Stomach (tissue), 9 donors: Measurements from ENCODE around the gene DCP1B. TPM values are rescaled to one million over a fixed set of nuclear protein-coding genes. Genes with fewer than 3 reads are reported as not detected.

ENCODE experiments used
- DNase-seq, 2 donors: peaks; one replicate each; pipeline versions ENCODE4 v3.0.0 to v3.0.0-alpha.2; 2013 to 2019
- H3K27ac ChIP-seq, 5 donors: fragments of 200-600 bp in 4 of 5; sonication (generic) in 4 of 5; one replicate each; pipeline ENCODE4 v1.5.1; 2013 to 2019; ENCODE audit warnings: mild to moderate bottlenecking in 1 of 5, moderate library complexity in 1 of 5
- H3K27me3 ChIP-seq, 3 donors: fragments of 200-600 bp; sonication (generic); one replicate each; pipeline ENCODE4 v1.5.1; 2017 to 2019; ENCODE audit warnings: mixed run types in 1 of 3
- H3K36me3 ChIP-seq, 4 donors: fragments of 200-600 bp; sonication (generic); 1 replicate in 3 of 4; 2 replicates in 1 of 4; pipeline ENCODE4 v1.5.1; 2016 to 2019
- H3K4me1 ChIP-seq, 4 donors: fragments of 200-600 bp; sonication (generic); one replicate each; pipeline ENCODE4 v1.5.1; 2016 to 2019
- H3K4me3 ChIP-seq, 4 donors: fragments of 200-600 bp; sonication (generic) in 3 of 4; one replicate each; pipeline ENCODE4 v1.5.1; 2016 to 2019; ENCODE audit warnings: mild to moderate bottlenecking in 1 of 4
- H3K9me3 ChIP-seq, 4 donors: fragments of 200-600 bp; sonication (generic); one replicate each; pipeline ENCODE4 v1.5.1; 2016 to 2019
- CTCF ChIP-seq, 7 experiments: fragments of 450-650 bp in 4 of 7; fragments of 200-600 bp in 3 of 7; sonication (generic) in 3 of 7; IDR thresholded peaks; one replicate each; pipeline ENCODE4 v1.5.1; 2016 to 2019; ENCODE audit warnings: antibody characterized with exemption in 7 of 7, control low read depth in 2 of 7, mild to moderate bottlenecking in 1 of 7
- EP300 ChIP-seq: sonication (generic); formaldehyde crosslinking; IDR thresholded peaks from one replicate; pipeline ENCODE4 v1.6.1; 2017; ENCODE audit warnings: antibody characterized with exemption
- POLR2A ChIP-seq, 4 donors: fragments of 450-650 bp; IDR thresholded peaks; one replicate each; pipeline ENCODE4 v1.6.1; 2016; ENCODE audit warnings: antibody characterized with exemption in 4 of 4, control low read depth in 2 of 4, mild to moderate bottlenecking in 1 of 4, moderate library complexity in 1 of 4
- POLR2AphosphoS5 ChIP-seq, 3 donors: sonication (generic); formaldehyde crosslinking; IDR thresholded peaks; one replicate each; pipeline ENCODE4 v1.6.1; 2016; ENCODE audit warnings: antibody characterized with exemption in 3 of 3
- WGBS, 5 donors: extraction: QIAGEN DNeasy Blood & Tissue Kit in 3 of 5; methylation state at CpG; one replicate each; pipeline versions ENCODE4 v1.1.5 to v1.1.7; 2013 to 2018; 5-methylcytosine and 5-hydroxymethylcytosine counted together
- intact Hi-C: fragments of 100-400 bp; cut with DNase I; formaldehyde crosslinking; loops from one replicate; pipeline ENCODE4 v1.15.1; 2023; ENCODE audit warnings: low total_unique reads
- polyA plus RNA-seq, 3 donors: library from polyadenylated mRNA; stranded (reverse); fragments of 200-250 nt; gene quantifications; one replicate each; pipeline ENCODE4 v1.2.3, GENCODE V29; 2013
- total RNA-seq, 5 donors: library from RNA; depleted of rRNA; stranded (reverse); fragments of >200 nt; gene quantifications; one replicate each; pipeline versions ENCODE4 v1.1.0 to v1.2.3, GENCODE V29; 2014 to 2016
- donor health status: healthy with polysubstance abuse.
- donor health status: Bipolar disorder and iron deficiency.
- donor health status: healthy.

Gene DCP1B
- total and polyA plus RNA-seq, 8 donors, result 5.8 to 43.2 (median 16.0) TPM; not detected in 1

GRCh38 chr12:1911598-1912575, 92.4 kb downstream of the DCP1B start:
- no peaks in the 10 kb centered on the region for H3K9me3 ChIP-seq
- TF ChIP-seq EP300, result no peak
- no peak for TF ChIP-seq CTCF (IDR thresholded peaks at IDR 0.05)
- TF ChIP-seq POLR2AphosphoS5 (IDR thresholded peaks at IDR 0.05), result no peak
- no peak for TF ChIP-seq POLR2A (IDR thresholded peaks at IDR 0.05)
- H3K27ac ChIP-seq, result no peak overlapping the region
- 61 to 77% (median 70%) methylated on average over 15 to 16 of the region's 16 CpGs for whole genome bisulfite sequencing, 5 donors
- H3K27me3 ChIP-seq, result peaks cover 0 to 27% (median 6%) of the 10 kb centered on the region in 3 donors
- intact Hi-C loops, result loop anchor here (10.0 kb wide), 1 partner anchor 87 kb away; the partner anchor contains the start of gene LRTM2
- no peaks in the 10 kb centered on the region for H3K36me3 ChIP-seq
- peak; percentile 7 to 15 for DNase-seq
- peaks cover 0 to 15% (median 8%) of the 10 kb centered on the region in 4 donors for H3K4me1 ChIP-seq
- no peak overlapping the region for H3K4me3 ChIP-seq

GRCh38 chr12:1910468-1910867, 93.8 kb downstream of the DCP1B start:
- intact Hi-C loops, result loop anchor here (10.0 kb wide), 1 partner anchor 86 kb away; the partner anchor contains the start of gene LRTM2
- no peak for TF ChIP-seq POLR2A (IDR thresholded peaks at IDR 0.05)
- TF ChIP-seq CTCF (IDR thresholded peaks at IDR 0.05), result no peak
- TF ChIP-seq POLR2AphosphoS5 (IDR thresholded peaks at IDR 0.05), result no peak
- no peak for TF ChIP-seq EP300

GRCh38 chr12:1908758-1909157, 95.5 kb downstream of the DCP1B start:
- H3K27ac ChIP-seq, result no peak overlapping the region
- H3K4me1 ChIP-seq, result peaks cover 0 to 10% (median 5%) of the 10 kb centered on the region in 4 donors
- H3K9me3 ChIP-seq, result peaks cover 0 to 29% (median 14%) of the 10 kb centered on the region in 4 donors
- intact Hi-C loops, result no loop called here
- H3K36me3 ChIP-seq, result no peaks in the 10 kb centered on the region
- 91 to 99% (median 95%) methylated on average over 22 to 26 of the region's 26 CpGs for WGBS, 5 donors
- peaks cover 0 to 27% (median 6%) of the 10 kb centered on the region in 3 donors for H3K27me3 ChIP-seq
- no peak overlapping the region for H3K4me3 ChIP-seq
- peak in 1 of 2 donors; percentile 20 for DNase-seq
- TF ChIP-seq CTCF (IDR thresholded peaks at IDR 0.05) (no peak), POLR2AphosphoS5 (IDR thresholded peaks at IDR 0.05) (no peak), POLR2A (IDR thresholded peaks at IDR 0.05) (no peak), EP300 (no peak)

More at GRCh38 chr12:1910468-1910867, 93.8 kb downstream of the DCP1B start:
- no peak for DNase-seq
- WGBS, 5 donors, result 92 to 96% (median 93%) methylated on average over 3 of the region's 3 CpGs
- H3K27me3 ChIP-seq, result peaks cover 0 to 27% (median 6%) of the 10 kb centered on the region in 3 donors
- peaks cover 0 to 10% (median 5%) of the 10 kb centered on the region in 4 donors for H3K4me1 ChIP-seq
- H3K27ac ChIP-seq, result no peak overlapping the region
- peaks cover 0 to 12% (median 2%) of the 10 kb centered on the region in 4 donors for H3K9me3 ChIP-seq
- H3K4me3 ChIP-seq, result no peak overlapping the region
- H3K36me3 ChIP-seq, result no peaks in the 10 kb centered on the region
